Panc1 (cell line): ENCODE measurements around the gene OTOGL.

Experiments
- CTCF ChIP-seq: fragments of 450-650 bp; IDR thresholded peaks from 2 replicates; pipeline ENCODE4 v1.5.1; 2017; ENCODE audit warnings: mild to moderate bottlenecking
- POLR2AphosphoS5 ChIP-seq: IDR thresholded peaks from 2 replicates; pipeline ENCODE4 v1.6.1; 2012; ENCODE audit warnings: mild to moderate bottlenecking, low read depth, low read length, moderate library complexity

GRCh38 chr12:80261403-80261802, 162.1 kb downstream of the OTOGL start:
- TF ChIP-seq CTCF (no peak), POLR2AphosphoS5 (no peak)
